GM18511 (cell line): ENCODE data around the gene ZNF414.
A peak's percentile ranks its signal among the peaks of the same experiment; 100 is the strongest.

ENCODE experiments used
- ATAC-seq: cut with Tn5 transposase; IDR thresholded peaks from one replicate; pipeline ENCODE4 v1.9.1; 2021; ENCODE audit warnings: mild to moderate bottlenecking, moderate library complexity; ENCODE audit not compliant: unreplicated experiment

Gene ZNF414

GRCh38 chr19:8491574-8491973 lies 22.4 kb downstream of the ZNF414 start:
- no peak for ATAC-seq

- ATAC-seq = no peak
These were observed 23.1 kb downstream of the ZNF414 start for GRCh38 chr19:8490873-8491272.

GRCh38 chr19:8490395-8490760 lies 23.6 kb downstream of the ZNF414 start:
- ATAC-seq = no peak

- ATAC-seq = no peak
These were observed 24.2 kb downstream of the ZNF414 start for GRCh38 chr19:8489561-8490394.

GRCh38 chr19:8488365-8488764 lies 25.6 kb downstream of the ZNF414 start:
- ATAC-seq = no peak

- peak; percentile 80 for ATAC-seq
These were observed 26.7 kb downstream of the ZNF414 start for GRCh38 chr19:8487137-8487851.

GRCh38 chr19:8486661-8487136 lies 27.3 kb downstream of the ZNF414 start:
- ATAC-seq = no peak

- no peak for ATAC-seq
These were observed 28.2 kb downstream of the ZNF414 start for GRCh38 chr19:8485561-8486371.

- ATAC-seq = no peak
These were observed 29.6 kb downstream of the ZNF414 start for GRCh38 chr19:8484331-8484894.

- no peak for ATAC-seq
These were observed 30.8 kb downstream of the ZNF414 start for GRCh38 chr19:8483165-8483564.

- ATAC-seq = no peak
These were observed 31.3 kb downstream of the ZNF414 start for GRCh38 chr19:8482696-8483095.

- no peak for ATAC-seq
These were observed 32.4 kb downstream of the ZNF414 start for GRCh38 chr19:8481616-8482015.

GRCh38 chr19:8481201-8481600 lies 32.8 kb downstream of the ZNF414 start:
- ATAC-seq = no peak

- no peak for ATAC-seq
These were observed 35.4 kb downstream of the ZNF414 start for GRCh38 chr19:8478598-8478997.

GRCh38 chr19:8477889-8478288 lies 36.1 kb downstream of the ZNF414 start:
- no peak for ATAC-seq

GRCh38 chr19:8476524-8476923 lies 37.4 kb downstream of the ZNF414 start:
- no peak for ATAC-seq

GRCh38 chr19:8475005-8475404 lies 39.0 kb downstream of the ZNF414 start:
- no peak for ATAC-seq

GRCh38 chr19:8473648-8474476 lies 40.1 kb downstream of the ZNF414 start:
- peak; percentile 69 for ATAC-seq

GRCh38 chr19:8469613-8470368 lies 44.2 kb downstream of the ZNF414 start:
- ATAC-seq = no peak
